H1 (cell line): ENCODE data around the gene KBTBD13. TPM values are rescaled to one million over a fixed set of nuclear protein-coding genes. Genes with fewer than 3 reads are reported as not detected.

Source experiments
- CTCF ChIA-PET: fragments of 300-600 bp; sonication (Branson Sonifier 250); formaldehyde crosslinking; loops from one replicate; lab custom pipeline; 2021; ENCODE audit not compliant: partially characterized antibody; lab: Charles Lee
- POLR2A ChIA-PET: fragments of 300-600 bp; sonication (Branson Sonifier 250); formaldehyde crosslinking; loops from one replicate; lab custom pipeline; 2021; ENCODE audit warnings: inconsistent platforms; ENCODE audit not compliant: partially characterized antibody; lab: Charles Lee
- DNase-seq, 2 experiments: peaks; one replicate each; pipeline versions ENCODE4 v3.0.0 to v3.0.0-alpha.2; 2010 to 2022; ENCODE audit warnings: low spot score in 2 of 2, low read depth in 1 of 2, mixed read lengths in 1 of 2
- FAIRE-seq: peaks from 2 replicates; lab custom pipeline; 2011; peaks lifted over from hg19 to GRCh38; lab: Jason Lieb, UNC
- H2AFZ ChIP-seq: 2 replicates; pipeline ENCODE4 v1.8.1; 2012; ENCODE audit warnings: low read length, inconsistent platforms
- H2AK5ac ChIP-seq: 2 replicates; pipeline ENCODE4 v1.6.1; 2013; ENCODE audit warnings: low read depth, low read length
- H2BK120ac ChIP-seq: replicated peaks from 2 replicates; pipeline ENCODE3; 2013; ENCODE audit warnings: low read depth, low read length, inconsistent platforms
- H2BK12ac ChIP-seq: 2 replicates; pipeline ENCODE4 v1.6.1; 2013; ENCODE audit warnings: low read depth, low read length
- H2BK15ac ChIP-seq: 2 replicates; pipeline ENCODE4 v1.6.1; 2013; ENCODE audit warnings: low read length
- H2BK20ac ChIP-seq: 2 replicates; pipeline ENCODE4 v1.6.1; 2013; ENCODE audit warnings: low read length
- H2BK5ac ChIP-seq: 2 replicates; pipeline ENCODE4 v1.6.1; 2013; ENCODE audit warnings: low read depth, low read length
- H3K14ac ChIP-seq: 2 replicates; pipeline ENCODE4 v1.6.1; 2013; ENCODE audit warnings: inconsistent platforms; ENCODE audit not compliant: insufficient read length
- H3K18ac ChIP-seq: 2 replicates; pipeline ENCODE4 v1.6.1; 2013; ENCODE audit warnings: low read length; ENCODE audit errors: extremely low read depth
- H3K23ac ChIP-seq: 2 replicates; pipeline ENCODE4 v1.6.1; 2013; ENCODE audit warnings: inconsistent platforms; ENCODE audit not compliant: insufficient read length
- H3K23me2 ChIP-seq: 2 replicates; pipeline ENCODE4 v1.6.1; 2013; ENCODE audit warnings: low read depth, low read length
- H3K27ac ChIP-seq: 2 replicates; pipeline ENCODE4 v1.6.1; 2011; ENCODE audit warnings: low read depth, low read length, inconsistent platforms
- H3K27me3 ChIP-seq, 4 experiments: replicated peaks in 1 of 4; 1 replicate in 1 of 4; 2 replicates in 3 of 4; pipeline versions ENCODE4 v1.6.1 to v1.8.1; 2011 to 2013; ENCODE audit warnings: low read length in 3 of 4, mild to moderate bottlenecking in 3 of 4, inconsistent platforms in 2 of 4, mixed read lengths in 2 of 4, moderate library complexity in 1 of 4; ENCODE audit not compliant: control insufficient read depth in 3 of 4, insufficient read depth in 3 of 4; ENCODE audit errors: extremely low read depth in 1 of 4
- H3K36me3 ChIP-seq, 4 experiments: 2 replicates each; pipeline versions ENCODE4 v1.6.1 to v1.8.1; 2011 to 2013; ENCODE audit warnings: mild to moderate bottlenecking in 4 of 4, low read length in 3 of 4, moderate library complexity in 2 of 4, control low read depth in 1 of 4, inconsistent platforms in 1 of 4; ENCODE audit not compliant: insufficient read depth in 4 of 4, control insufficient read depth in 2 of 4
- H3K4ac ChIP-seq: replicated peaks from 2 replicates; pipeline ENCODE3; 2013; ENCODE audit warnings: low read length, low read depth, mixed read lengths, inconsistent platforms; ENCODE audit not compliant: insufficient read length
- H3K4me1 ChIP-seq, 4 experiments: replicated peaks in 1 of 4; 1 replicate in 1 of 4; 2 replicates in 3 of 4; pipeline versions ENCODE4 v1.6.1 to v1.8.1; 2011 to 2013; ENCODE audit warnings: low read length in 3 of 4, inconsistent platforms in 2 of 4, mixed read lengths in 1 of 4; ENCODE audit not compliant: insufficient read depth in 4 of 4, control insufficient read depth in 3 of 4
- H3K4me2 ChIP-seq, 2 experiments: 2 replicates each; pipeline versions ENCODE4 v1.6.1 to v1.8.1; 2011 to 2013; ENCODE audit warnings: low read depth in 2 of 2, low read length in 2 of 2, control low read depth in 1 of 2, inconsistent platforms in 1 of 2, mild to moderate bottlenecking in 1 of 2; ENCODE audit not compliant: insufficient read depth in 1 of 2
- H3K4me3 ChIP-seq, 4 experiments: fragments of 200-600, 300-600 bp in 1 of 4; sonication (generic), shearing (Covaris generic), sonication (Bioruptor Twin) in 1 of 4; 2 replicates each; pipeline versions ENCODE4 v1.5.1 to v1.8.1; 2011 to 2016; ENCODE audit warnings: low read length in 4 of 4, low read depth in 3 of 4, control low read depth in 2 of 4, inconsistent platforms in 2 of 4, mild to moderate bottlenecking in 2 of 4, mixed read lengths in 1 of 4, moderate library complexity in 1 of 4; ENCODE audit not compliant: insufficient read depth in 2 of 4; ENCODE audit errors: extremely low read depth in 1 of 4
- H3K56ac ChIP-seq: replicated peaks from 2 replicates; pipeline ENCODE3; 2013; ENCODE audit warnings: low read depth, mild to moderate bottlenecking, mixed read lengths, low read length, inconsistent platforms; ENCODE audit not compliant: insufficient read length
- H3K79me1 ChIP-seq: 2 replicates; pipeline ENCODE4 v1.6.1; 2013; ENCODE audit warnings: low read depth, low read length, control low read depth
- H3K79me2 ChIP-seq, 2 experiments: 2 replicates each; pipeline versions ENCODE4 v1.6.1 to v1.8.1; 2012 to 2013; ENCODE audit warnings: low read length in 2 of 2, mild to moderate bottlenecking in 2 of 2, inconsistent platforms in 1 of 2; ENCODE audit not compliant: insufficient read depth in 2 of 2, control insufficient read depth in 1 of 2
- H3K9ac ChIP-seq, 4 experiments: replicated peaks in 1 of 4; 1 replicate in 1 of 4; 2 replicates in 3 of 4; pipeline versions ENCODE4 v1.6.1 to v1.8.1; 2011 to 2013; ENCODE audit warnings: low read depth in 3 of 4, low read length in 3 of 4, control low read depth in 2 of 4, mild to moderate bottlenecking in 2 of 4, moderate library complexity in 2 of 4, inconsistent platforms in 1 of 4; ENCODE audit errors: extremely low read depth in 1 of 4
- H3K9me3 ChIP-seq, 2 experiments: 2 replicates each; pipeline versions ENCODE4 v1.6.1 to v1.8.1; 2012 to 2013; ENCODE audit warnings: mild to moderate bottlenecking in 2 of 2, moderate library complexity in 2 of 2, control low read depth in 1 of 2, inconsistent platforms in 1 of 2, low read depth in 1 of 2, low read length in 1 of 2, mixed read lengths in 1 of 2; ENCODE audit not compliant: insufficient read depth in 2 of 2
- H4K20me1 ChIP-seq, 2 experiments: replicated peaks in 1 of 2; 2 replicates each; pipeline versions ENCODE3 to v1.8.1; 2011 to 2013; ENCODE audit warnings: inconsistent platforms in 2 of 2, low read length in 2 of 2, mild to moderate bottlenecking in 1 of 2; ENCODE audit not compliant: insufficient read depth in 2 of 2, control insufficient read depth in 1 of 2
- H4K5ac ChIP-seq: 2 replicates; pipeline ENCODE4 v1.6.1; 2013; ENCODE audit warnings: low read length, low read depth, mixed read lengths, inconsistent platforms; ENCODE audit not compliant: insufficient read length
- H4K8ac ChIP-seq: 2 replicates; pipeline ENCODE4 v1.8.0; 2013; ENCODE audit warnings: mild to moderate bottlenecking, moderate library complexity, low read length, inconsistent platforms; ENCODE audit not compliant: insufficient read depth; ENCODE audit errors: extremely low read depth
- H4K91ac ChIP-seq: replicated peaks from 2 replicates; pipeline ENCODE3; 2013; ENCODE audit warnings: low read length, mixed read lengths, inconsistent platforms; ENCODE audit not compliant: insufficient read length
- WGBS, 2 experiments: shearing (Covaris generic) in 1 of 2; methylation state at CpG; one replicate each; pipeline versions ENCODE4 v1.1.6 to v1.1.7; 2013 to 2015; ENCODE audit warnings: low lambda C conversion rate in 2 of 2, mixed read lengths in 2 of 2, inconsistent platforms in 1 of 2, low coverage in 1 of 2, missing lambda C conversion rate in 1 of 2; ENCODE audit not compliant: insufficient replicate concordance in 2 of 2, insufficient coverage in 1 of 2, insufficient read length in 1 of 2; ENCODE audit errors: extremely low coverage in 1 of 2, missing lambda C conversion rate in 1 of 2; 5-methylcytosine and 5-hydroxymethylcytosine counted together
- polyA plus RNA-seq, 7 experiments: library from polyadenylated mRNA; depleted of rRNA in 3 of 7; stranded (reverse) in 5 of 7; unstranded in 2 of 7; fragments of >200 nt in 5 of 7; fragments of 200-250 nt in 2 of 7; gene quantifications; 1 replicate in 5 of 7; 2 replicates in 1 of 7; 4 replicates in 1 of 7; pipeline versions ENCODE4 v1.2.1 to v1.2.3, GENCODE V29; 2011 to 2013; ENCODE audit warnings: missing spikeins in 2 of 7, mixed read lengths in 2 of 7
- total RNA-seq: library from RNA; stranded (reverse); fragmentation: NEBNext Ultra II Directional; extraction: Animal tissue kit (Norgen Biotek cat#: 25700); gene quantifications from 2 replicates; pipeline ENCODE4 v1.2.1, GENCODE V29; 2021

The KBTBD13 gene
- total and polyA plus RNA-seq, 2 of the 8 experiments (the other 6 are each of a cell fraction or from before 2014, with no cell fraction given) = not detected

- no peak overlapping the region for H3K9ac ChIP-seq
- H4K20me1 ChIP-seq = no peaks in the 10 kb centered on the region
- no peak overlapping the region for H3K23ac ChIP-seq
- no peak overlapping the region for H3K27ac ChIP-seq
- no peak overlapping the region for H2AFZ ChIP-seq
- DNase-seq (no peak), FAIRE-seq (no peak)
- H3K27me3 ChIP-seq = peaks cover 0 to 6% (median 1%) of the 10 kb centered on the region in 4 experiments; a peak in 3 of 7 replicates
- H3K4me3 ChIP-seq = no peak overlapping the region
- no peak overlapping the region for H2AK5ac ChIP-seq
- no peak overlapping the region for H3K4me2 ChIP-seq
- no peak overlapping the region for H2BK12ac ChIP-seq
- ChIA-PET CTCF (interaction anchor here (1.2 to 33.2 kb wide), 7 partner anchors 8 to 49 kb away, joined by 3 to 1213 read pairs (median 10); partner anchors contain the start of genes KBTBD13, RASL12 and SLC51B), POLR2A (interaction anchor here (1.0 to 1.4 kb wide), 6 partner anchors 7 to 235 kb away, joined by 3 to 5 read pairs (median 3); no protein-coding TSS in a partner anchor)
- no peaks in the 10 kb centered on the region for H3K79me2 ChIP-seq
- H4K91ac ChIP-seq = no peak overlapping the region
- H2BK5ac ChIP-seq = no peak overlapping the region
- H4K8ac ChIP-seq = no peak overlapping the region
- no peak overlapping the region for H4K5ac ChIP-seq
- H2BK120ac ChIP-seq = no peak overlapping the region
- no peak overlapping the region for H3K18ac ChIP-seq
- H3K56ac ChIP-seq = no peak overlapping the region
- no peaks in the 10 kb centered on the region for H3K9me3 ChIP-seq
- no peaks in the 10 kb centered on the region for H3K36me3 ChIP-seq
- H3K4ac ChIP-seq = no peak overlapping the region
- peaks cover 0 to 8% (median 1%) of the 10 kb centered on the region in 4 experiments; a peak in 2 of 7 replicates for H3K4me1 ChIP-seq
- WGBS, 2 experiments = 84% methylated on average over 5 of the region's 5 CpGs; no CpG with 5 or more reads in 1 of the 2 experiments
- H3K14ac ChIP-seq = no peak overlapping the region
- peaks cover 3% of the 10 kb centered on the region; the same call in 1 of the 2 replicates for H3K79me1 ChIP-seq
- no peak overlapping the region for H2BK15ac ChIP-seq
- H3K23me2 ChIP-seq = peaks cover 6% of the 10 kb centered on the region; the same call in 1 of the 2 replicates
- no peak overlapping the region for H2BK20ac ChIP-seq
These were observed 13.8 kb upstream of the KBTBD13 start for GRCh38 chr15:65062726-65063125.
